GM23248 (cell line): ENCODE results near the gene ZNF426. TPM values are rescaled to one million over a fixed set of nuclear protein-coding genes. Genes with fewer than 3 reads are reported as not detected.

Source experiments
- DNase-seq: peaks from one replicate; pipeline ENCODE4 v3.0.0-alpha.2; 2015
- H2AFZ ChIP-seq: fragments of 200-600 bp; sonication (generic); 2 replicates; pipeline ENCODE4 v1.6.1; 2016; ENCODE audit warnings: antibody characterized with exemption
- H3F3A ChIP-seq: fragments of 200-600 bp; sonication (generic); 2 replicates; pipeline ENCODE4 v1.6.1; 2016; ENCODE audit warnings: mild to moderate bottlenecking, antibody characterized with exemption, mixed run types; ENCODE audit not compliant: insufficient read depth
- H3K27ac ChIP-seq: fragments of 200-600 bp; sonication (generic); 2 replicates; pipeline ENCODE4 v1.5.1; 2016; ENCODE audit warnings: mild to moderate bottlenecking
- H3K27me3 ChIP-seq: fragments of 200-600 bp; sonication (generic); replicated peaks from 2 replicates; pipeline ENCODE4 v1.6.1; 2016; ENCODE audit warnings: mild to moderate bottlenecking; ENCODE audit not compliant: insufficient read depth
- H3K36me3 ChIP-seq: fragments of 200-600 bp; sonication (generic); 2 replicates; pipeline ENCODE4 v1.6.1; 2016; ENCODE audit warnings: low read depth, mild to moderate bottlenecking
- H3K4me1 ChIP-seq: fragments of 200-600 bp; sonication (generic); 2 replicates; pipeline ENCODE4 v1.6.1; 2016; ENCODE audit warnings: mild to moderate bottlenecking; ENCODE audit not compliant: insufficient read depth
- H3K4me2 ChIP-seq: fragments of 200-600 bp; sonication (generic); one replicate; pipeline ENCODE4 v1.6.1; 2016; ENCODE audit warnings: mild to moderate bottlenecking; ENCODE audit not compliant: unreplicated experiment
- H3K4me3 ChIP-seq: fragments of 200-600 bp; sonication (generic); 2 replicates; pipeline ENCODE4 v1.5.1; 2016; ENCODE audit warnings: mild to moderate bottlenecking
- H3K79me2 ChIP-seq: fragments of 200-600 bp; sonication (generic); 2 replicates; pipeline ENCODE4 v1.6.1; 2016; ENCODE audit warnings: mild to moderate bottlenecking; ENCODE audit not compliant: insufficient read depth
- H3K9ac ChIP-seq: fragments of 200-600 bp; sonication (generic); 2 replicates; pipeline ENCODE4 v1.6.1; 2016; ENCODE audit warnings: mild to moderate bottlenecking
- H3K9me2 ChIP-seq: fragments of 200-600 bp; sonication (generic); 2 replicates; pipeline ENCODE4 v1.6.1; 2016; ENCODE audit warnings: mixed run types, mild to moderate bottlenecking, moderate library complexity; ENCODE audit not compliant: insufficient read depth
- H3K9me3 ChIP-seq: fragments of 200-600 bp; sonication (generic); one replicate; pipeline ENCODE4 v1.6.1; 2017; ENCODE audit warnings: low read depth
- H4K20me1 ChIP-seq: fragments of 200-600 bp; sonication (generic); 2 replicates; pipeline ENCODE4 v1.6.0; 2016; ENCODE audit not compliant: insufficient read depth
- EZH2 ChIP-seq: fragments of 200-600 bp; sonication (generic); IDR thresholded peaks from 2 replicates; pipeline ENCODE4 v1.6.1; 2018; ENCODE audit warnings: antibody characterized with exemption, mild to moderate bottlenecking; ENCODE audit not compliant: insufficient read depth, poor library complexity, severe bottlenecking
- EZH2phosphoT487 ChIP-seq: fragments of 200-600 bp; sonication (generic); IDR thresholded peaks from 2 replicates; pipeline ENCODE4 v1.6.1; 2018; ENCODE audit warnings: antibody characterized with exemption, moderate library complexity, mild to moderate bottlenecking, low read depth; ENCODE audit not compliant: insufficient read depth
- WGBS, 2 experiments: methylation state at CpG; one replicate each; pipeline ENCODE4 v1.1.6; 2015 to 2017; ENCODE audit warnings: low lambda C conversion rate in 2 of 2, low coverage in 1 of 2; ENCODE audit errors: missing lambda C conversion rate in 2 of 2; 5-methylcytosine and 5-hydroxymethylcytosine counted together
- in situ Hi-C: fragments of 300-500 bp; cut with MboI; formaldehyde crosslinking; loops from 2 replicates; pipeline ENCODE4 v1.15.0; 2020
- polyA plus RNA-seq: library from polyadenylated mRNA; unstranded; fragments of >200 nt; fragmentation: Nextera tagmentation; extraction: Ambion mirVana; gene quantifications from 2 replicates; pipeline ENCODE4 v1.2.1, GENCODE V29; 2016
- total RNA-seq: library from RNA; depleted of rRNA; stranded (reverse); fragments of >200 nt; shearing (Covaris generic); gene quantifications from 2 replicates; pipeline ENCODE4 v1.2.3, GENCODE V29; 2014

ZNF426 gene
- total and polyA plus RNA-seq, 2 experiments from 2014 or later = 10.6 to 15.7 TPM

GRCh38 chr19:9580728-9581127 is 42.3 kb upstream of the ZNF426 start:
- H3K4me3 ChIP-seq = no peak overlapping the region
- no peak overlapping the region for H3K27ac ChIP-seq
- H2AFZ ChIP-seq = no peak overlapping the region
- 0 out of 2 replicates have a peak, but pooled peaks cover 4% of the 10 kb centered on the region for H3K4me1 ChIP-seq
- H3K4me2 ChIP-seq = no peak overlapping the region
- H3K36me3 ChIP-seq = 0 out of 2 replicates have a peak, but pooled peaks cover 10% of the 10 kb centered on the region
- H3K9me3 ChIP-seq = no peaks in the 10 kb centered on the region
- no peak for TF ChIP-seq EZH2phosphoT487
- no peak for TF ChIP-seq EZH2
- in situ Hi-C loops = no loop called here
- H3F3A ChIP-seq = peaks cover 14% of the 10 kb centered on the region; the same call in 1 of the 2 replicates
- H3K9me2 ChIP-seq = no peaks in the 10 kb centered on the region
- no peak for DNase-seq
- H3K27me3 ChIP-seq = no peaks in the 10 kb centered on the region
- H4K20me1 ChIP-seq = peaks cover 18% of the 10 kb centered on the region
- no peak overlapping the region for H3K9ac ChIP-seq
- 95 to 96% methylated on average over 5 of the region's 5 CpGs for WGBS, 2 experiments
- peaks cover 91% of the 10 kb centered on the region for H3K79me2 ChIP-seq

- WGBS, 2 experiments = 95 to 100% methylated on average over 6 of the region's 6 CpGs
These were observed 31.8 kb upstream of the ZNF426 start for GRCh38 chr19:9570255-9570654.

GRCh38 chr19:9566729-9567128 is 28.3 kb upstream of the ZNF426 start:
- peaks cover 15% of the 10 kb centered on the region; the same call in 1 of the 2 replicates for H3F3A ChIP-seq
- in situ Hi-C loops = no loop called here
- peaks cover 95% of the 10 kb centered on the region for H3K79me2 ChIP-seq
- H3K27me3 ChIP-seq = no peaks in the 10 kb centered on the region
- H2AFZ ChIP-seq = no peak overlapping the region
- H3K36me3 ChIP-seq = peaks cover 70% of the 10 kb centered on the region
- no peaks in the 10 kb centered on the region for H3K4me1 ChIP-seq
- WGBS, 2 experiments = 100% methylated on average over 1 of the region's 1 CpG
- no peak overlapping the region for H3K9ac ChIP-seq
- H4K20me1 ChIP-seq = no peaks in the 10 kb centered on the region
- H3K4me2 ChIP-seq = no peak overlapping the region
- TF ChIP-seq EZH2phosphoT487 = no peak
- TF ChIP-seq EZH2 = no peak
- H3K9me3 ChIP-seq = peaks cover 4% of the 10 kb centered on the region
- no peak for DNase-seq
- no peak overlapping the region for H3K4me3 ChIP-seq
- H3K27ac ChIP-seq = no peak overlapping the region
- H3K9me2 ChIP-seq = no peaks in the 10 kb centered on the region

More at GRCh38 chr19:9570255-9570654, 31.8 kb upstream of the ZNF426 start:
- DNase-seq = no peak
- Histone ChIP-seq H3K9me3 (peaks cover 4% of the 10 kb centered on the region), H3K9ac (no peak overlapping the region), H3K4me3 (no peak overlapping the region), H3K4me2 (no peak overlapping the region), H3K27me3 (no peaks in the 10 kb centered on the region), H3K79me2 (peaks cover 96% of the 10 kb centered on the region), H3K4me1 (no peaks in the 10 kb centered on the region), H4K20me1 (peaks cover 15% of the 10 kb centered on the region; the same call in 1 of the 2 replicates), H2AFZ (no peak overlapping the region), H3K9me2 (no peaks in the 10 kb centered on the region), H3K36me3 (peaks cover 44% of the 10 kb centered on the region), H3K27ac (no peak overlapping the region), H3F3A (peaks cover 18% of the 10 kb centered on the region; the same call in 1 of the 2 replicates)
- in situ Hi-C loops = no loop called here
- no peak for TF ChIP-seq EZH2phosphoT487
- TF ChIP-seq EZH2 = no peak

GRCh38 chr19:9565900-9566705 is 27.7 kb upstream of the ZNF426 start:
- in situ Hi-C loops = no loop called here
- TF ChIP-seq EZH2phosphoT487 (no peak), EZH2 (no peak)
- Histone ChIP-seq H3K4me1 (no peaks in the 10 kb centered on the region), H3K27me3 (no peaks in the 10 kb centered on the region), H3K36me3 (peaks cover 76% of the 10 kb centered on the region), H3K4me3 (no peak overlapping the region), H3K4me2 (no peak overlapping the region), H3F3A (peaks cover 15% of the 10 kb centered on the region; the same call in 1 of the 2 replicates), H3K27ac (no peak overlapping the region), H3K9ac (no peak overlapping the region), H3K9me3 (peaks cover 4% of the 10 kb centered on the region), H3K9me2 (no peaks in the 10 kb centered on the region), H3K79me2 (peaks cover 89% of the 10 kb centered on the region), H2AFZ (no peak overlapping the region), H4K20me1 (no peaks in the 10 kb centered on the region)
- 98 to 99% methylated on average over 9 of the region's 9 CpGs for WGBS, 2 experiments
- peak; percentile 36 for DNase-seq
